ENCODE data around the gene TKFC.

TKFC gene

GRCh38 chr11:61384271-61385242 is 51.5 kb downstream of the TKFC start:
- in situ Hi-C loops (cut with HindIII; ENCODE audit: low sequenced_read_pairs): no loop called here

GRCh38 chr11:61390161-61390560 is 57.1 kb downstream of the TKFC start:
- no peak for DNase-seq (ENCODE audit: low read depth, low spot score)
- in situ Hi-C loops (cut with HindIII; ENCODE audit: low sequenced_read_pairs): no loop called here
- TF ChIP-seq CTCF (IDR thresholded peaks at IDR 0.05; ENCODE audit: low read depth, low read length): no peak
- no peak overlapping the region for H3K4me3 ChIP-seq (ENCODE audit: low read depth, low read length)

More at GRCh38 chr11:61384271-61385242, 51.5 kb downstream of the TKFC start:
- no peak for DNase-seq (ENCODE audit: low read depth, low spot score)
- peak; percentile 36 for TF ChIP-seq CTCF (IDR thresholded peaks at IDR 0.05; ENCODE audit: low read depth, low read length)
- no peak overlapping the region for H3K4me3 ChIP-seq (ENCODE audit: low read depth, low read length)

GRCh38 chr11:61392981-61393595 is 60.1 kb downstream of the TKFC start:
- no peak for DNase-seq (ENCODE audit: low read depth, low spot score)
- peak; percentile 27 for TF ChIP-seq CTCF (IDR thresholded peaks at IDR 0.05; ENCODE audit: low read depth, low read length)
- peak overlapping the region; percentile 70 for H3K4me3 ChIP-seq (ENCODE audit: low read depth, low read length)
- in situ Hi-C loops (cut with HindIII; ENCODE audit: low sequenced_read_pairs): no loop called here

Measured in astrocyte of the spinal cord (primary cell).